H1 (cell line): ENCODE data around the gene MECP2. TPM values are rescaled to one million over a fixed set of nuclear protein-coding genes. Genes with fewer than 3 reads are reported as not detected.

Experiments
- CTCF ChIA-PET: fragments of 300-600 bp; sonication (Branson Sonifier 250); formaldehyde crosslinking; loops from one replicate; lab custom pipeline; 2021; ENCODE audit not compliant: partially characterized antibody; lab: Charles Lee
- POLR2A ChIA-PET: fragments of 300-600 bp; sonication (Branson Sonifier 250); formaldehyde crosslinking; loops from one replicate; lab custom pipeline; 2021; ENCODE audit warnings: inconsistent platforms; ENCODE audit not compliant: partially characterized antibody; lab: Charles Lee
- DNase-seq, 2 experiments: peaks; one replicate each; pipeline versions ENCODE4 v3.0.0 to v3.0.0-alpha.2; 2010 to 2022; ENCODE audit warnings: low spot score in 2 of 2, low read depth in 1 of 2, mixed read lengths in 1 of 2
- FAIRE-seq: peaks from 2 replicates; lab custom pipeline; 2011; peaks lifted over from hg19 to GRCh38; lab: Jason Lieb, UNC
- H2AFZ ChIP-seq: 2 replicates; pipeline ENCODE4 v1.8.1; 2012; ENCODE audit warnings: low read length, inconsistent platforms
- H2AK5ac ChIP-seq: 2 replicates; pipeline ENCODE4 v1.6.1; 2013; ENCODE audit warnings: low read depth, low read length
- H2BK120ac ChIP-seq: replicated peaks from 2 replicates; pipeline ENCODE3; 2013; ENCODE audit warnings: low read depth, low read length, inconsistent platforms
- H2BK12ac ChIP-seq: 2 replicates; pipeline ENCODE4 v1.6.1; 2013; ENCODE audit warnings: low read depth, low read length
- H2BK15ac ChIP-seq: 2 replicates; pipeline ENCODE4 v1.6.1; 2013; ENCODE audit warnings: low read length
- H2BK20ac ChIP-seq: 2 replicates; pipeline ENCODE4 v1.6.1; 2013; ENCODE audit warnings: low read length
- H2BK5ac ChIP-seq: 2 replicates; pipeline ENCODE4 v1.6.1; 2013; ENCODE audit warnings: low read depth, low read length
- H3K14ac ChIP-seq: 2 replicates; pipeline ENCODE4 v1.6.1; 2013; ENCODE audit warnings: inconsistent platforms; ENCODE audit not compliant: insufficient read length
- H3K18ac ChIP-seq: 2 replicates; pipeline ENCODE4 v1.6.1; 2013; ENCODE audit warnings: low read length; ENCODE audit errors: extremely low read depth
- H3K23ac ChIP-seq: 2 replicates; pipeline ENCODE4 v1.6.1; 2013; ENCODE audit warnings: inconsistent platforms; ENCODE audit not compliant: insufficient read length
- H3K23me2 ChIP-seq: 2 replicates; pipeline ENCODE4 v1.6.1; 2013; ENCODE audit warnings: low read depth, low read length
- H3K27ac ChIP-seq: 2 replicates; pipeline ENCODE4 v1.6.1; 2011; ENCODE audit warnings: low read depth, low read length, inconsistent platforms
- H3K27me3 ChIP-seq, 4 experiments: replicated peaks in 1 of 4; 1 replicate in 1 of 4; 2 replicates in 3 of 4; pipeline versions ENCODE4 v1.6.1 to v1.8.1; 2011 to 2013; ENCODE audit warnings: low read length in 3 of 4, mild to moderate bottlenecking in 3 of 4, inconsistent platforms in 2 of 4, mixed read lengths in 2 of 4, moderate library complexity in 1 of 4; ENCODE audit not compliant: control insufficient read depth in 3 of 4, insufficient read depth in 3 of 4; ENCODE audit errors: extremely low read depth in 1 of 4
- H3K36me3 ChIP-seq, 4 experiments: 2 replicates each; pipeline versions ENCODE4 v1.6.1 to v1.8.1; 2011 to 2013; ENCODE audit warnings: mild to moderate bottlenecking in 4 of 4, low read length in 3 of 4, moderate library complexity in 2 of 4, control low read depth in 1 of 4, inconsistent platforms in 1 of 4; ENCODE audit not compliant: insufficient read depth in 4 of 4, control insufficient read depth in 2 of 4
- H3K4ac ChIP-seq: replicated peaks from 2 replicates; pipeline ENCODE3; 2013; ENCODE audit warnings: low read length, low read depth, mixed read lengths, inconsistent platforms; ENCODE audit not compliant: insufficient read length
- H3K4me1 ChIP-seq, 4 experiments: replicated peaks in 1 of 4; 1 replicate in 1 of 4; 2 replicates in 3 of 4; pipeline versions ENCODE4 v1.6.1 to v1.8.1; 2011 to 2013; ENCODE audit warnings: low read length in 3 of 4, inconsistent platforms in 2 of 4, mixed read lengths in 1 of 4; ENCODE audit not compliant: insufficient read depth in 4 of 4, control insufficient read depth in 3 of 4
- H3K4me2 ChIP-seq, 2 experiments: 2 replicates each; pipeline versions ENCODE4 v1.6.1 to v1.8.1; 2011 to 2013; ENCODE audit warnings: low read depth in 2 of 2, low read length in 2 of 2, control low read depth in 1 of 2, inconsistent platforms in 1 of 2, mild to moderate bottlenecking in 1 of 2; ENCODE audit not compliant: insufficient read depth in 1 of 2
- H3K4me3 ChIP-seq, 4 experiments: fragments of 200-600, 300-600 bp in 1 of 4; sonication (generic), shearing (Covaris generic), sonication (Bioruptor Twin) in 1 of 4; 2 replicates each; pipeline versions ENCODE4 v1.5.1 to v1.8.1; 2011 to 2016; ENCODE audit warnings: low read length in 4 of 4, low read depth in 3 of 4, control low read depth in 2 of 4, inconsistent platforms in 2 of 4, mild to moderate bottlenecking in 2 of 4, mixed read lengths in 1 of 4, moderate library complexity in 1 of 4; ENCODE audit not compliant: insufficient read depth in 2 of 4; ENCODE audit errors: extremely low read depth in 1 of 4
- H3K56ac ChIP-seq: replicated peaks from 2 replicates; pipeline ENCODE3; 2013; ENCODE audit warnings: low read depth, mild to moderate bottlenecking, mixed read lengths, low read length, inconsistent platforms; ENCODE audit not compliant: insufficient read length
- H3K79me1 ChIP-seq: 2 replicates; pipeline ENCODE4 v1.6.1; 2013; ENCODE audit warnings: low read depth, low read length, control low read depth
- H3K79me2 ChIP-seq, 2 experiments: 2 replicates each; pipeline versions ENCODE4 v1.6.1 to v1.8.1; 2012 to 2013; ENCODE audit warnings: low read length in 2 of 2, mild to moderate bottlenecking in 2 of 2, inconsistent platforms in 1 of 2; ENCODE audit not compliant: insufficient read depth in 2 of 2, control insufficient read depth in 1 of 2
- H3K9ac ChIP-seq, 4 experiments: replicated peaks in 1 of 4; 1 replicate in 1 of 4; 2 replicates in 3 of 4; pipeline versions ENCODE4 v1.6.1 to v1.8.1; 2011 to 2013; ENCODE audit warnings: low read depth in 3 of 4, low read length in 3 of 4, control low read depth in 2 of 4, mild to moderate bottlenecking in 2 of 4, moderate library complexity in 2 of 4, inconsistent platforms in 1 of 4; ENCODE audit errors: extremely low read depth in 1 of 4
- H3K9me3 ChIP-seq, 2 experiments: 2 replicates each; pipeline versions ENCODE4 v1.6.1 to v1.8.1; 2012 to 2013; ENCODE audit warnings: mild to moderate bottlenecking in 2 of 2, moderate library complexity in 2 of 2, control low read depth in 1 of 2, inconsistent platforms in 1 of 2, low read depth in 1 of 2, low read length in 1 of 2, mixed read lengths in 1 of 2; ENCODE audit not compliant: insufficient read depth in 2 of 2
- H4K20me1 ChIP-seq, 2 experiments: replicated peaks in 1 of 2; 2 replicates each; pipeline versions ENCODE3 to v1.8.1; 2011 to 2013; ENCODE audit warnings: inconsistent platforms in 2 of 2, low read length in 2 of 2, mild to moderate bottlenecking in 1 of 2; ENCODE audit not compliant: insufficient read depth in 2 of 2, control insufficient read depth in 1 of 2
- H4K5ac ChIP-seq: 2 replicates; pipeline ENCODE4 v1.6.1; 2013; ENCODE audit warnings: low read length, low read depth, mixed read lengths, inconsistent platforms; ENCODE audit not compliant: insufficient read length
- H4K8ac ChIP-seq: 2 replicates; pipeline ENCODE4 v1.8.0; 2013; ENCODE audit warnings: mild to moderate bottlenecking, moderate library complexity, low read length, inconsistent platforms; ENCODE audit not compliant: insufficient read depth; ENCODE audit errors: extremely low read depth
- H4K91ac ChIP-seq: replicated peaks from 2 replicates; pipeline ENCODE3; 2013; ENCODE audit warnings: low read length, mixed read lengths, inconsistent platforms; ENCODE audit not compliant: insufficient read length
- BACH1 ChIP-seq: IDR thresholded peaks from 2 replicates; pipeline ENCODE4 v1.6.1; 2012; ENCODE audit warnings: low read length, improper control_type of control experiment
- BCL11A ChIP-seq, 2 experiments: IDR thresholded peaks; one replicate each; pipeline ENCODE4 v1.6.1; 2011; ENCODE audit warnings: low read depth in 2 of 2, low read length in 2 of 2, mild to moderate bottlenecking in 2 of 2
- CREB1 ChIP-seq: IDR thresholded peaks from 2 replicates; pipeline ENCODE4 v1.6.1; 2012; ENCODE audit warnings: inconsistent platforms
- FOSL1 ChIP-seq: IDR thresholded peaks from 2 replicates; pipeline ENCODE4 v1.6.1; 2011; ENCODE audit warnings: mild to moderate bottlenecking, low read depth, low read length, moderate library complexity; ENCODE audit not compliant: insufficient read depth
- JUN ChIP-seq: IDR thresholded peaks from 2 replicates; pipeline ENCODE4 v1.6.1; 2011; ENCODE audit warnings: low read depth, mild to moderate bottlenecking, improper control_type of control experiment, low read length
- JUND ChIP-seq: IDR thresholded peaks from 2 replicates; pipeline ENCODE4 v1.6.1; 2011; ENCODE audit warnings: mild to moderate bottlenecking, improper control_type of control experiment, low read length
- KDM1A ChIP-seq: fragments of 200-600, 300-600 bp; sonication (generic); IDR thresholded peaks from 2 replicates; pipeline ENCODE4 v1.7.1; 2016; ENCODE audit warnings: mild to moderate bottlenecking, low read length, borderline replicate concordance
- MAX ChIP-seq: IDR thresholded peaks from 2 replicates; pipeline ENCODE4 v1.6.1; 2012; ENCODE audit warnings: inconsistent platforms
- PHF8 ChIP-seq: fragments of 200-600 bp; sonication (generic); conservative IDR thresholded peaks from 2 replicates; pipeline ENCODE4 v1.7.1; 2012; ENCODE audit warnings: low read depth, mild to moderate bottlenecking, inconsistent platforms, low read length, moderate library complexity
- RAD21 ChIP-seq, 2 experiments: IDR thresholded peaks in 1 of 2; conservative IDR thresholded peaks in 1 of 2; 2 replicates each; pipeline ENCODE4 v1.6.1; 2011; ENCODE audit warnings: low read depth in 2 of 2, low read length in 2 of 2, improper control_type of control experiment in 1 of 2, inconsistent platforms in 1 of 2, mild to moderate bottlenecking in 1 of 2, moderate library complexity in 1 of 2
- SP2 ChIP-seq: IDR thresholded peaks from 2 replicates; pipeline ENCODE4 v1.6.1; 2012; ENCODE audit warnings: mild to moderate bottlenecking, low read length, inconsistent platforms
- TAF7 ChIP-seq: optimal IDR thresholded peaks from 2 replicates; pipeline ENCODE3; 2011; ENCODE audit warnings: low read depth, mild to moderate bottlenecking, inconsistent platforms, low read length, moderate library complexity, borderline replicate concordance
- WGBS, 2 experiments: shearing (Covaris generic) in 1 of 2; methylation state at CpG; one replicate each; pipeline versions ENCODE4 v1.1.6 to v1.1.7; 2013 to 2015; ENCODE audit warnings: low lambda C conversion rate in 2 of 2, mixed read lengths in 2 of 2, inconsistent platforms in 1 of 2, low coverage in 1 of 2, missing lambda C conversion rate in 1 of 2; ENCODE audit not compliant: insufficient replicate concordance in 2 of 2, insufficient coverage in 1 of 2, insufficient read length in 1 of 2; ENCODE audit errors: extremely low coverage in 1 of 2, missing lambda C conversion rate in 1 of 2; 5-methylcytosine and 5-hydroxymethylcytosine counted together
- polyA plus RNA-seq, 7 experiments: library from polyadenylated mRNA; depleted of rRNA in 3 of 7; stranded (reverse) in 5 of 7; unstranded in 2 of 7; fragments of >200 nt in 5 of 7; fragments of 200-250 nt in 2 of 7; gene quantifications; 1 replicate in 5 of 7; 2 replicates in 1 of 7; 4 replicates in 1 of 7; pipeline versions ENCODE4 v1.2.1 to v1.2.3, GENCODE V29; 2011 to 2013; ENCODE audit warnings: missing spikeins in 2 of 7, mixed read lengths in 2 of 7
- total RNA-seq: library from RNA; stranded (reverse); fragmentation: NEBNext Ultra II Directional; extraction: Animal tissue kit (Norgen Biotek cat#: 25700); gene quantifications from 2 replicates; pipeline ENCODE4 v1.2.1, GENCODE V29; 2021

Gene MECP2
- total and polyA plus RNA-seq, 2 of the 8 experiments (the other 6 are each of a cell fraction or from before 2014, with no cell fraction given) = 5.0 to 32.4 TPM

- Histone ChIP-seq H4K91ac (no peak overlapping the region), H3K79me1 (no peaks in the 10 kb centered on the region), H3K9ac (no peak overlapping the region), H3K4me3 (no peak overlapping the region), H3K4ac (no peak overlapping the region), H4K5ac (no peak overlapping the region), H4K8ac (no peak overlapping the region), H2BK20ac (no peak overlapping the region), H3K27ac (no peak overlapping the region), H3K23ac (no peak overlapping the region), H3K79me2 (no peaks in the 10 kb centered on the region), H2BK5ac (no peak overlapping the region; the same call in 1 of the 2 replicates), H2AK5ac (no peak overlapping the region), H3K36me3 (peaks cover 0 to 6% (median 2%) of the 10 kb centered on the region in 4 experiments; a peak in 3 of 8 replicates), H2BK12ac (no peak overlapping the region), H2BK15ac (no peak overlapping the region), H3K9me3 (no peaks in the 10 kb centered on the region), H3K23me2 (peaks cover 2% of the 10 kb centered on the region; the same call in 1 of the 2 replicates), H2AFZ (no peak overlapping the region), H3K14ac (no peak overlapping the region), H3K4me1 (peaks cover 2 to 29% (median 9%) of the 10 kb centered on the region in 4 experiments), H3K18ac (no peak overlapping the region), H2BK120ac (no peak overlapping the region), H3K56ac (no peak overlapping the region), H4K20me1 (no peaks in the 10 kb centered on the region), H3K4me2 (no peak overlapping the region; a peak in 1 of 4 replicates), H3K27me3 (no peaks in the 10 kb centered on the region)
- DNase-seq (no peak), FAIRE-seq (peak; percentile 77)
- WGBS, 2 experiments = 82% methylated on average over 5 of the region's 5 CpGs; no CpG with 5 or more reads in 1 of the 2 experiments
- no peak for TF ChIP-seq TAF7
- TF ChIP-seq FOSL1 = no peak
- TF ChIP-seq JUN = no peak
- TF ChIP-seq SP2 = no peak
- TF ChIP-seq CREB1 = no peak
- TF ChIP-seq RAD21 (IDR thresholded peaks at IDR 0.05 in 1 of 2, conservative IDR thresholded peaks at IDR 0.05 in 1 of 2; ENCODE audit: low read depth in 2 of 2, low read length in 2 of 2) = no peak
- TF ChIP-seq BCL11A (IDR thresholded peaks at IDR 0.05; ENCODE audit: low read depth in 2 of 2, low read length in 2 of 2) = no peak
- no peak for TF ChIP-seq JUND
- TF ChIP-seq BACH1 = no peak
- no peak for TF ChIP-seq MAX
- TF ChIP-seq KDM1A = no peak
- TF ChIP-seq PHF8 = no peak
- POLR2A ChIA-PET = interaction anchor here (0.7 to 1.3 kb wide), 3 partner anchors 10 to 76 kb away, joined by 3 to 4 read pairs (median 3); partner anchors contain the start of gene MECP2
- CTCF ChIA-PET = interaction anchor here (1.5 kb wide), 1 partner anchor 74 kb away, joined by 3 read pairs; no protein-coding TSS in a partner anchor
These were observed 75.4 kb downstream of the MECP2 start for GRCh38 chrX:154022108-154022507.
